ENCODE data around the gene AKR1D1. TPM values are rescaled to one million over a fixed set of nuclear protein-coding genes. Genes with fewer than 3 reads are reported as not detected.
"Not testable (repeated sequence)": the region's sequence is repeated elsewhere in the genome, so short reads cannot be mapped to it uniquely, and the experiment has no call there.

Gene AKR1D1
- total RNA-seq, 1 donor from 2014 or later = not detected

- Histone ChIP-seq H3K9me3 (replicated peaks) (peaks cover 3% of the 10 kb centered on the region), H3K4me3 (no peak overlapping the region), H3K27ac (replicated peaks) (no peak overlapping the region), H3K4me1 (no peaks in the 10 kb centered on the region), H3K27me3 (ENCODE audit: low read depth) (no peaks in the 10 kb centered on the region), H3K36me3 (no peaks in the 10 kb centered on the region)
- no peak for DNase-seq
- intact Hi-C loops (cut with micrococcal nuclease) = no loop called here
- no peak for TF ChIP-seq CTCF (IDR thresholded peaks at IDR 0.05; ENCODE audit: borderline replicate concordance)
Measured at GRCh38 chr7:138072726-138073125, 3.5 kb upstream of the AKR1D1 start.

GRCh38 chr7:138074121-138074520 lies 2.1 kb upstream of the AKR1D1 start:
- Histone ChIP-seq H3K4me1 (no peaks in the 10 kb centered on the region), H3K9me3 (replicated peaks) (peaks cover 3% of the 10 kb centered on the region), H3K27ac (replicated peaks) (no peak overlapping the region), H3K4me3 (no peak overlapping the region), H3K36me3 (no peaks in the 10 kb centered on the region), H3K27me3 (ENCODE audit: low read depth) (no peaks in the 10 kb centered on the region)
- intact Hi-C loops (cut with micrococcal nuclease) = no loop called here
- no peak for TF ChIP-seq CTCF (IDR thresholded peaks at IDR 0.05; ENCODE audit: borderline replicate concordance)
- no peak for DNase-seq

- no peak for DNase-seq
- Histone ChIP-seq H3K36me3 (no peaks in the 10 kb centered on the region), H3K27ac (replicated peaks) (no peak overlapping the region), H3K4me3 (no peak overlapping the region), H3K9me3 (replicated peaks) (peaks cover 3% of the 10 kb centered on the region), H3K4me1 (no peaks in the 10 kb centered on the region), H3K27me3 (ENCODE audit: low read depth) (no peaks in the 10 kb centered on the region)
- TF ChIP-seq CTCF (IDR thresholded peaks at IDR 0.05; ENCODE audit: borderline replicate concordance) = no peak
- intact Hi-C loops (cut with micrococcal nuclease) = no loop called here
Measured at GRCh38 chr7:138074540-138074939, 1.7 kb upstream of the AKR1D1 start.

- H3K27me3 ChIP-seq (ENCODE audit: low read depth) = no peaks in the 10 kb centered on the region
- intact Hi-C loops (cut with micrococcal nuclease) = no loop called here
- H3K9me3 ChIP-seq (replicated peaks) = peaks cover 3% of the 10 kb centered on the region
- no peak overlapping the region for H3K27ac ChIP-seq (replicated peaks)
- H3K4me1 ChIP-seq = no peaks in the 10 kb centered on the region
- no peaks in the 10 kb centered on the region for H3K36me3 ChIP-seq
- no peak for TF ChIP-seq CTCF (IDR thresholded peaks at IDR 0.05; ENCODE audit: borderline replicate concordance)
- DNase-seq = no peak
- no peak overlapping the region for H3K4me3 ChIP-seq
Measured at GRCh38 chr7:138075350-138075749, 909 bp upstream of the AKR1D1 start.

- H3K36me3 ChIP-seq; H3K27ac ChIP-seq (replicated peaks); intact Hi-C loops (cut with micrococcal nuclease); H3K4me3 ChIP-seq; H3K27me3 ChIP-seq (ENCODE audit: low read depth); H3K4me1 ChIP-seq; DNase-seq; H3K9me3 ChIP-seq (replicated peaks): not testable (repeated sequence)
Measured at GRCh38 chr7:138075786-138076185, 473 bp upstream of the AKR1D1 start.

- Histone ChIP-seq H3K9me3 (replicated peaks) (peaks cover 3% of the 10 kb centered on the region), H3K36me3 (no peaks in the 10 kb centered on the region), H3K4me1 (no peaks in the 10 kb centered on the region), H3K4me3 (no peak overlapping the region), H3K27me3 (ENCODE audit: low read depth) (peaks cover 9% of the 10 kb centered on the region), H3K27ac (replicated peaks) (no peak overlapping the region)
- DNase-seq = no peak
- no peak for TF ChIP-seq CTCF (IDR thresholded peaks at IDR 0.05; ENCODE audit: borderline replicate concordance)
- intact Hi-C loops (cut with micrococcal nuclease) = no loop called here
Measured at GRCh38 chr7:138077809-138078208, 1.6 kb downstream of the AKR1D1 start.

All from left ventricle myocardium inferior (tissue), 1 donor.